Astrocyte (in vitro differentiated cells and primary cell): ENCODE measurements around the gene CD79A. TPM values are rescaled to one million over a fixed set of nuclear protein-coding genes. Genes with fewer than 3 reads are reported as not detected.

Experiments
- DNase-seq: peaks from one replicate; pipeline ENCODE4 v3.0.0-alpha.2; 2010; ENCODE audit warnings: low read depth
- FAIRE-seq: peaks from 2 replicates; lab custom pipeline; 2011; peaks lifted over from hg19 to GRCh38; lab: Jason Lieb, UNC
- H2AFZ ChIP-seq: 2 replicates; pipeline ENCODE4 v1.6.0; 2012; ENCODE audit warnings: low read depth, low read length, inconsistent platforms
- H3K27ac ChIP-seq: 2 replicates; pipeline ENCODE4 v1.5.1; 2011; ENCODE audit warnings: low read depth, low read length, inconsistent platforms
- H3K27me3 ChIP-seq: 2 replicates; pipeline ENCODE4 v1.6.0; 2011; ENCODE audit warnings: low read length, inconsistent platforms; ENCODE audit not compliant: insufficient read depth
- H3K36me3 ChIP-seq: 2 replicates; pipeline ENCODE4 v1.5.1; 2011; ENCODE audit warnings: low read length, inconsistent platforms; ENCODE audit not compliant: insufficient read depth
- H3K4me1 ChIP-seq: 2 replicates; pipeline ENCODE4 v1.5.1; 2011; ENCODE audit warnings: low read length, inconsistent platforms; ENCODE audit not compliant: insufficient read depth
- H3K4me2 ChIP-seq: 2 replicates; pipeline ENCODE4 v1.6.0; 2012; ENCODE audit warnings: low read length, inconsistent platforms
- H3K4me3 ChIP-seq: 2 replicates; pipeline ENCODE4 v1.5.1; 2011; ENCODE audit warnings: low read depth, mild to moderate bottlenecking, low read length, inconsistent platforms; ENCODE audit not compliant: insufficient read depth
- H3K79me2 ChIP-seq: 2 replicates; pipeline ENCODE4 v1.6.0; 2012; ENCODE audit warnings: mild to moderate bottlenecking, low read length, inconsistent platforms; ENCODE audit not compliant: insufficient read depth
- H3K9ac ChIP-seq: 2 replicates; pipeline ENCODE4 v1.6.0; 2012; ENCODE audit warnings: mild to moderate bottlenecking, low read length, inconsistent platforms
- H3K9me3 ChIP-seq: 2 replicates; pipeline ENCODE4 v1.5.1; 2012; ENCODE audit warnings: low read depth, mild to moderate bottlenecking, low read length, inconsistent platforms; ENCODE audit not compliant: insufficient read depth
- H4K20me1 ChIP-seq: 2 replicates; pipeline ENCODE4 v1.6.0; 2012; ENCODE audit warnings: low read length, inconsistent platforms; ENCODE audit not compliant: insufficient read depth
- H3K27ac Mint-ChIP-seq: one replicate; pipeline ENCODE4 v1.8.0; 2021; ENCODE audit warnings: mild to moderate bottlenecking, mixed read lengths; ENCODE audit not compliant: unreplicated experiment
- H3K27me3 Mint-ChIP-seq: one replicate; pipeline ENCODE4 v1.8.0; 2021; ENCODE audit warnings: low read depth, mixed read lengths; ENCODE audit not compliant: unreplicated experiment
- H3K36me3 Mint-ChIP-seq: one replicate; pipeline ENCODE4 v1.8.0; 2021; ENCODE audit warnings: low read depth, mixed read lengths; ENCODE audit not compliant: unreplicated experiment
- H3K4me1 Mint-ChIP-seq: one replicate; pipeline ENCODE4 v1.8.0; 2021; ENCODE audit warnings: low read depth, mixed read lengths; ENCODE audit not compliant: unreplicated experiment
- H3K4me3 Mint-ChIP-seq: one replicate; pipeline ENCODE4 v1.8.0; 2021; ENCODE audit warnings: mild to moderate bottlenecking, moderate library complexity, mixed read lengths; ENCODE audit not compliant: unreplicated experiment
- H3K9me3 Mint-ChIP-seq: one replicate; pipeline ENCODE4 v1.8.0; 2021; ENCODE audit warnings: mild to moderate bottlenecking, mixed read lengths; ENCODE audit not compliant: unreplicated experiment
- EZH2 ChIP-seq: IDR thresholded peaks from 2 replicates; pipeline ENCODE4 v1.6.1; 2012; ENCODE audit warnings: mild to moderate bottlenecking, low read length, inconsistent platforms; ENCODE audit not compliant: insufficient read depth
- total RNA-seq: library from RNA; stranded (reverse); gene quantifications from 2 replicates; pipeline ENCODE4 v1.2.1, GENCODE V29; 2021
- TF ChIP-seq, protein P1 (sequence below): IDR thresholded peaks from 2 replicates; pipeline ENCODE4 v1.5.1; 2011; ENCODE audit warnings: low read depth, mild to moderate bottlenecking, inconsistent platforms, low read length, moderate library complexity; ENCODE audit not compliant: insufficient read depth

CD79A gene
- total RNA-seq, 1 donor from 2014 or later: 0.30 TPM

DNA sequence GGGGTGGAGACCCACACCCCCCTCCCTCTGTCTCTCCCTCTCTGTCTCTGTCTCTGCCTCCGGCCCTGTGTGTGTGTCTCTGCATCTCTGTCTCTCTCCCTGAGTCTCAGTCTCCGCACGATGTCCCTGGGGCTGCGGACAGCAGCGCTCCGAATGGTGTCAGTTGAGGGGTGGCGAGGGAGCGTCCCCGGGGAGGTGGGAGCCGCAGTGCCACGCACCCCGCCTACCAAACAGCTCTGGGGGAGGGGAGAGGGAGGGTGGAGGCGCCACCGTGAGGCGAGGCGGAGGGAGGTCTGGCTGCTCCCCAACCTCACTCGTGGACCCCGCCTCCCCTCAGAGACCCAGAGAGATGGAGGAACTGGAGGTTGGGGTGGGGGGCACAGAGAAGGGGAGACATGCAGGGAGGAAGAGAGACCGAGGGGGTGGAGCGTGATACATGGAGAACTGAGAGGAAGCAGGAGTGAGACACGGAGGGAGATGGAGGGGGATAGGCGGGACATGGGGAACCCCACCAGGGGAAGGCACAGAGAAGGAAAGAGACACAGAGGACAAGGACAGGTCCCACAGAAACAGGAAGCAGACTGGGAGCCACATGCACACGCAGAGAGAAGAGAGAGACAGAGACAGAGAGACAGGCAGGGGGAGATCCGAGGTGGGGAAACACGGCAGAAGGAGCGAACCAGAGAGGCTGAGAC lies 44.0 kb downstream of the CD79A start:
- H4K20me1 ChIP-seq: peaks cover 22% of the 10 kb centered on the region
- peaks cover 18% of the 10 kb centered on the region for H3K9me3 ChIP-seq
- H3K36me3 Mint-ChIP-seq: no peaks in the 10 kb centered on the region
- no peak overlapping the region for H3K9ac ChIP-seq
- H3K27me3 ChIP-seq: peaks cover 88% of the 10 kb centered on the region
- peak overlapping the region; percentile 5 for H3K4me3 Mint-ChIP-seq
- H3K27me3 Mint-ChIP-seq: peaks cover 15% of the 10 kb centered on the region
- H3K27ac ChIP-seq: no peak overlapping the region
- no peaks in the 10 kb centered on the region for H3K4me1 ChIP-seq
- H3K4me3 ChIP-seq: no peak overlapping the region
- H3K4me2 ChIP-seq: no peak overlapping the region
- no peaks in the 10 kb centered on the region for H3K36me3 ChIP-seq
- H3K27ac Mint-ChIP-seq: no peak overlapping the region
- FAIRE-seq (no peak), DNase-seq (no peak)
- H3K4me1 Mint-ChIP-seq: no peaks in the 10 kb centered on the region
- H2AFZ ChIP-seq: no peak overlapping the region
- H3K79me2 ChIP-seq: no peaks in the 10 kb centered on the region
- peaks cover 4% of the 10 kb centered on the region for H3K9me3 Mint-ChIP-seq
- TF ChIP-seq, protein P1, sequence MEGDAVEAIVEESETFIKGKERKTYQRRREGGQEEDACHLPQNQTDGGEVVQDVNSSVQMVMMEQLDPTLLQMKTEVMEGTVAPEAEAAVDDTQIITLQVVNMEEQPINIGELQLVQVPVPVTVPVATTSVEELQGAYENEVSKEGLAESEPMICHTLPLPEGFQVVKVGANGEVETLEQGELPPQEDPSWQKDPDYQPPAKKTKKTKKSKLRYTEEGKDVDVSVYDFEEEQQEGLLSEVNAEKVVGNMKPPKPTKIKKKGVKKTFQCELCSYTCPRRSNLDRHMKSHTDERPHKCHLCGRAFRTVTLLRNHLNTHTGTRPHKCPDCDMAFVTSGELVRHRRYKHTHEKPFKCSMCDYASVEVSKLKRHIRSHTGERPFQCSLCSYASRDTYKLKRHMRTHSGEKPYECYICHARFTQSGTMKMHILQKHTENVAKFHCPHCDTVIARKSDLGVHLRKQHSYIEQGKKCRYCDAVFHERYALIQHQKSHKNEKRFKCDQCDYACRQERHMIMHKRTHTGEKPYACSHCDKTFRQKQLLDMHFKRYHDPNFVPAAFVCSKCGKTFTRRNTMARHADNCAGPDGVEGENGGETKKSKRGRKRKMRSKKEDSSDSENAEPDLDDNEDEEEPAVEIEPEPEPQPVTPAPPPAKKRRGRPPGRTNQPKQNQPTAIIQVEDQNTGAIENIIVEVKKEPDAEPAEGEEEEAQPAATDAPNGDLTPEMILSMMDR: no peak
- TF ChIP-seq EZH2: peak; percentile 36

DNA sequence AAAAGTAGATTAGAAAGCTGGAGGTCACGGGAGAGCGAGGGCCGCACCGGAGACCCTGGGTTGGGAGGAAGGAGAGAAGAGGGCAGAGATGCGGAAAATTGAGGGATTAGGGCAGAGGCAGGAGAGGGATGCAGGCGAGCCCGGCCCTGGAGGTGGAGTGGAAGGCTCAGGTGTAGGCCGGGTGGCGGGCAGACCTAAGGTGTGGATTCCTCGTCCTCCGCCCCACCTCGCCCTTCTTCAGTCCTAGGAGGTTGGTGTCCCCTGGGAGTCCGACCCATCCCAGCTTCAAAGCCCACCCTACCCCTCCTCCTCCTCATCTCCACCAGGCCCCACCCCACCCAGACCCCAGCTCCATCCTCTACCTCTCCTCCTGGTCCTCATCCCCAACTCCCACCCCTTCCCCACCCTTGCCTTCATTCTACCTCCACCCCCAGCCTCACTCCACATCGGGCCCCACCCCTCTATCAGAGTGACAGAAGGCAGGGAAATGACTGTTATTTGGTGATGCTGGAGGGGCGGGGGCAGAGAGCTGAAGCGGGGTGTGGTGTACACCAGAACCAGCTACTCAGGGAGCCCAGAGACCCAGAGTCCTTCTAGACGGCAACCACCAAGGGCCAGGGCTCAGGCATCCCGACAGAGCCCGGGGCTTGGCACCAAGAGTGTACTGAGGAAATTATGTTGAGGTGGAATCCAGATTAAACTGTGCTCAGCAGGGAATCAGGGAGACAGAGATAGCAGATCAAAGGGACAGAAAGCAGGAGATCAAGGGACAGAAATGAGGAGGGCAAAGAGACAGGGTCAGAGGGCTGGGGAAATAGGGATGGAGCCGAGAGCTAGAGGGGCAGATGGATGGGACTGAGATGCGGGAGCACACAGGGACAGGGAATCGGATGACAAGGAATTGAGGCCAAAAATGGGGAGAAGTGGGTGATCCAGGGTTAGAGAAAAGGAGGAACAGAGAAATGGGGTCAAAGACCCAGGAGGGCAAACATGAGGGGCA lies 44.8 kb downstream of the CD79A start:
- Histone ChIP-seq H3K27ac (no peak overlapping the region), H3K36me3 (no peaks in the 10 kb centered on the region), H3K4me3 (no peak overlapping the region), H3K4me2 (no peak overlapping the region), H3K79me2 (no peaks in the 10 kb centered on the region), H3K9ac (no peak overlapping the region), H3K4me1 (no peaks in the 10 kb centered on the region), H4K20me1 (peaks cover 18% of the 10 kb centered on the region), H2AFZ (no peak overlapping the region), H3K27me3 (peaks cover 86% of the 10 kb centered on the region), H3K9me3 (peaks cover 21% of the 10 kb centered on the region)
- H3K36me3 Mint-ChIP-seq: no peaks in the 10 kb centered on the region
- TF ChIP-seq, protein P1: no peak
- peak; percentile 8 for TF ChIP-seq EZH2
- FAIRE-seq (no peak), DNase-seq (no peak)
- H3K4me1 Mint-ChIP-seq: no peaks in the 10 kb centered on the region
- H3K27me3 Mint-ChIP-seq: peaks cover 15% of the 10 kb centered on the region
- peak overlapping the region; percentile 5 for H3K4me3 Mint-ChIP-seq
- H3K9me3 Mint-ChIP-seq: peaks cover 4% of the 10 kb centered on the region
- H3K27ac Mint-ChIP-seq: no peak overlapping the region
